Effector memory CD4-positive, alpha-beta T cell (primary cell): Measurements from ENCODE around the gene CPVL.

Experiments
- DNase-seq, 3 donors: peaks; one replicate each; pipeline ENCODE4 v3.0.0-alpha.2; 2020
- H3K27ac ChIP-seq: 2 replicates; pipeline ENCODE4 v1.7.0; 2013; ENCODE audit warnings: mild to moderate bottlenecking, low read length, moderate library complexity; ENCODE audit not compliant: insufficient read depth, poor library complexity, severe bottlenecking
- H3K27me3 ChIP-seq: replicated peaks from 2 replicates; pipeline ENCODE4 v1.7.0; 2013; ENCODE audit warnings: mild to moderate bottlenecking, low read length; ENCODE audit not compliant: insufficient read depth, control insufficient read depth, poor library complexity, severe bottlenecking
- H3K36me3 ChIP-seq: 2 replicates; pipeline ENCODE4 v1.7.0; 2013; ENCODE audit warnings: mild to moderate bottlenecking, low read length, moderate library complexity; ENCODE audit not compliant: control insufficient read depth, insufficient read depth
- H3K4me1 ChIP-seq: 2 replicates; pipeline ENCODE4 v1.7.0; 2013; ENCODE audit warnings: low read length, mild to moderate bottlenecking; ENCODE audit not compliant: control insufficient read depth, insufficient read depth, poor library complexity, severe bottlenecking
- H3K4me3 ChIP-seq: 2 replicates; pipeline ENCODE4 v1.7.0; 2013; ENCODE audit warnings: low read length, low read depth, mild to moderate bottlenecking; ENCODE audit not compliant: insufficient read depth, poor library complexity, severe bottlenecking
- H3K9me3 ChIP-seq: 2 replicates; pipeline ENCODE4 v1.7.0; 2013; ENCODE audit warnings: mild to moderate bottlenecking, low read length, moderate library complexity; ENCODE audit not compliant: control insufficient read depth

The CPVL gene

DNA sequence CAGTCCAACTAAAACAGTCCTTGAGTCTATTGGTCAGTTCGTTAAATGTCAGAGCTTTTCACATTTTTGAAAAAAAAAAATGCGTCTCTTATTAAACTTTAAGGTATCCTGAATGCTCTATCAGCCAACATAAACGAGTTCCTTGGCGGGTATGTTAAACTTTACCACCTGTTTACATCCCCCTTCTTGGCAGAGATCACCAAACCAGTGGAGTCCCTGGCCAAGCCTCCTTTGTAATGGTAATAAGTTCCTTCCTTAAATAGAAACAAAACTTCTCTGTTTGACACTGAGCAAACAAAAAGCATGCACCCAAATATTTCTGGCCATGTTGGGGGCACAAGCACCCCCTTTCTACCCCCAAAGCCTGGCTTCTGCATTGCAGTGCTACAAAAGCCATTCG is 191.4 kb downstream of the CPVL start:
- H3K9me3 ChIP-seq = no peaks in the 10 kb centered on the region
- no peak overlapping the region for H3K27ac ChIP-seq
- H3K27me3 ChIP-seq = peaks cover 14% of the 10 kb centered on the region
- H3K4me3 ChIP-seq = no peak overlapping the region
- H3K36me3 ChIP-seq = no peaks in the 10 kb centered on the region
- DNase-seq = no peak
- H3K4me1 ChIP-seq = peaks cover 12% of the 10 kb centered on the region

DNA sequence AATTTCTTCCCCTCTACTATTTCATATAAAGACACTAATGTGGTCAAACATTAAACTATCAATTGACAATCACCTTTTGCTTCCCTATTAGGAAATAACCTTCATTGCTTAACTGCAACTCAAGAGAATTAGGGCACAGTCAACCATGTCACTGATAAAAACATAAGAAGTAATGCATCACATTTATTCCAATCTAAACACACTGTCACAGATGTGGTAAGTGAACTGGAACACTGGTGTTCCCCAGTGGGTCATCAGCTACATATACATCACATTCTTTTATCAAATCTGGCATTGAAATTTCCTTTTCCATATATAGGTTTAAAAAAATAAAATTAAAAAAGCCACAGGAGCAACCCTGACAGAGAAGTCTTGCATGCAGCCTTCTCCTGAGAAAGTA is 191.9 kb downstream of the CPVL start:
- peaks cover 14% of the 10 kb centered on the region for H3K27me3 ChIP-seq
- peaks cover 12% of the 10 kb centered on the region for H3K4me1 ChIP-seq
- H3K36me3 ChIP-seq = no peaks in the 10 kb centered on the region
- no peaks in the 10 kb centered on the region for H3K9me3 ChIP-seq
- H3K27ac ChIP-seq = no peak overlapping the region
- DNase-seq = no peak
- H3K4me3 ChIP-seq = no peak overlapping the region

DNA sequence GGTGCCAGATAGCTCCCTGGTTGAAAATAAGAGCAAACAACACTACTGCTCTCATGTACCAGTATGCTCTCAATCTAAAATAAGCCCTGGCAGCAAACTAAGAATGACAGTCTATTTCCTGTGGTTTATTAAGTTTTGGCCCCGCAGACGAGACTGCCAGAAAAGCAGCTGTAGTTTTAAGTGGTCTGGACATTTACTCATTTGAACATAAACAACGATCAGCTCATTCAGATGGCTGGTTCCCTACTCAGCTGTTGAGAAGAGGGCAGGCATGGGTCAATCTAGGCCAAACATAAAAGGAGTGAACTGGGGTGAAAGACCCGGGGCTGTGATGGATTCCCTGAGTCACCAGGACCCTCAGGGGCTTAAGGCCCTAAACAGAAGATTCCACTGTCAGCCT is 192.7 kb downstream of the CPVL start:
- H3K9me3 ChIP-seq = no peaks in the 10 kb centered on the region
- H3K27ac ChIP-seq = no peak overlapping the region
- no peak for DNase-seq
- H3K27me3 ChIP-seq = peaks cover 14% of the 10 kb centered on the region
- peaks cover 12% of the 10 kb centered on the region for H3K4me1 ChIP-seq
- H3K36me3 ChIP-seq = no peaks in the 10 kb centered on the region
- H3K4me3 ChIP-seq = no peak overlapping the region
